DND-41 (cell line): ENCODE results near the gene PLRG1.

Source experiments
- EZH2 ChIP-seq: IDR thresholded peaks from 3 replicates; pipeline ENCODE4 v1.6.1; 2012; ENCODE audit warnings: borderline replicate concordance, low read depth, mild to moderate bottlenecking, moderate library complexity, low read length, inconsistent platforms; ENCODE audit not compliant: severe bottlenecking
- TF ChIP-seq, protein P1 (sequence below): IDR thresholded peaks from 2 replicates; pipeline ENCODE4 v1.5.1; 2012; ENCODE audit warnings: borderline replicate concordance, low read length, moderate library complexity, mild to moderate bottlenecking; ENCODE audit not compliant: poor library complexity, severe bottlenecking; ENCODE audit errors: extremely low read depth

DNA sequence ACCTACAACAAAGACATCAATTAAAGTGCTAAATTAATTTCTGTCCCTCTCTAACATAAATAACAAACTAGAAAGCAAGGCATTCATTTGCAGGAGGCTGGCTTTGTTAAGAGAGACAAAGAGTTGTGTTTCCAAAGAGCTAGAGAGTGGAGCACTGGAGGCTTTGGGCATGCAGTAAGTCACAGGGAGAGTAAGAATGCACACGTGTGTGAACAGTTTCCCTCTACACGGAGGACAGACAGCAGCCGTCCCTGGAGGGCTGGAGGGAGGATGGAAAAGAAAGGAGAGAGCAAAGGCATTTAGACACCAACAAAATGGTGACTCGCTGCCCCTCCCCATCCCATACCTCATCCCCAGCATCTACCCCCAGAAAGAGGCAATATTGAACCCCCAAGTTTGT lies 38.2 kb downstream of the PLRG1 start:
- TF ChIP-seq, protein P1, sequence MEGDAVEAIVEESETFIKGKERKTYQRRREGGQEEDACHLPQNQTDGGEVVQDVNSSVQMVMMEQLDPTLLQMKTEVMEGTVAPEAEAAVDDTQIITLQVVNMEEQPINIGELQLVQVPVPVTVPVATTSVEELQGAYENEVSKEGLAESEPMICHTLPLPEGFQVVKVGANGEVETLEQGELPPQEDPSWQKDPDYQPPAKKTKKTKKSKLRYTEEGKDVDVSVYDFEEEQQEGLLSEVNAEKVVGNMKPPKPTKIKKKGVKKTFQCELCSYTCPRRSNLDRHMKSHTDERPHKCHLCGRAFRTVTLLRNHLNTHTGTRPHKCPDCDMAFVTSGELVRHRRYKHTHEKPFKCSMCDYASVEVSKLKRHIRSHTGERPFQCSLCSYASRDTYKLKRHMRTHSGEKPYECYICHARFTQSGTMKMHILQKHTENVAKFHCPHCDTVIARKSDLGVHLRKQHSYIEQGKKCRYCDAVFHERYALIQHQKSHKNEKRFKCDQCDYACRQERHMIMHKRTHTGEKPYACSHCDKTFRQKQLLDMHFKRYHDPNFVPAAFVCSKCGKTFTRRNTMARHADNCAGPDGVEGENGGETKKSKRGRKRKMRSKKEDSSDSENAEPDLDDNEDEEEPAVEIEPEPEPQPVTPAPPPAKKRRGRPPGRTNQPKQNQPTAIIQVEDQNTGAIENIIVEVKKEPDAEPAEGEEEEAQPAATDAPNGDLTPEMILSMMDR, result no peak
- TF ChIP-seq EZH2, result no peak
